Stimulated activated CD8-positive, alpha-beta memory T cell treated with anti-CD3 and anti-CD28 coated beads, Interleukin-15, amount 100 ng/mL, for 48 hours (primary cell): ENCODE results near the gene FAM32A.

ENCODE experiments used
- DNase-seq, 2 donors: peaks; one replicate each; pipeline ENCODE4 v3.0.0-alpha.2; 2020; ENCODE audit warnings: low read depth in 2 of 2

Gene FAM32A

GRCh38 chr19:16202320-16203255, 17.4 kb downstream of the FAM32A start:
- DNase-seq, result no peak

- DNase-seq, result no peak
These were observed 18.2 kb downstream of the FAM32A start for GRCh38 chr19:16203256-16204004.

GRCh38 chr19:16204005-16204294, 18.7 kb downstream of the FAM32A start:
- DNase-seq, result no peak

- no peak for DNase-seq
These were observed 20.2 kb downstream of the FAM32A start for GRCh38 chr19:16205205-16206045.

- no peak for DNase-seq
These were observed 20.9 kb downstream of the FAM32A start for GRCh38 chr19:16206046-16206605.

GRCh38 chr19:16206637-16207036, 21.4 kb downstream of the FAM32A start:
- no peak for DNase-seq

GRCh38 chr19:16207063-16207462, 21.9 kb downstream of the FAM32A start:
- DNase-seq, result no peak

GRCh38 chr19:16207490-16208025, 22.3 kb downstream of the FAM32A start:
- no peak for DNase-seq

- DNase-seq, result peak; percentile 34 to 49
These were observed 23.0 kb downstream of the FAM32A start for GRCh38 chr19:16208064-16208759.

- no peak for DNase-seq
These were observed 23.8 kb downstream of the FAM32A start for GRCh38 chr19:16208847-16209665.

- DNase-seq, result no peak
These were observed 25.0 kb downstream of the FAM32A start for GRCh38 chr19:16210168-16210567.

GRCh38 chr19:16213076-16213475, 27.9 kb downstream of the FAM32A start:
- DNase-seq, result no peak

- no peak for DNase-seq
These were observed 31.8 kb downstream of the FAM32A start for GRCh38 chr19:16216744-16217670.

GRCh38 chr19:16217716-16218451, 32.7 kb downstream of the FAM32A start:
- no peak for DNase-seq

- no peak for DNase-seq
These were observed 33.6 kb downstream of the FAM32A start for GRCh38 chr19:16218851-16219250.

- no peak for DNase-seq
These were observed 37.6 kb downstream of the FAM32A start for GRCh38 chr19:16222806-16223205.

- DNase-seq, result no peak
These were observed 38.5 kb downstream of the FAM32A start for GRCh38 chr19:16223746-16224145.
